DND-41 (cell line): ENCODE measurements around the gene CMSS1.

Experiments
- ATAC-seq: fragments of 200-7000 bp; cut with Tn5 transposase; 3 replicates; pipeline ENCODE4 v1.9.1; 2021; ENCODE audit warnings: low read depth; ENCODE audit not compliant: insufficient read depth
- DNase-seq: peaks from one replicate; pipeline ENCODE4 v3.0.0-alpha.2; 2020
- H2AFZ ChIP-seq: 2 replicates; pipeline ENCODE4 v1.6.0; 2012; ENCODE audit warnings: low read depth, low read length
- H3K27ac ChIP-seq: 2 replicates; pipeline ENCODE4 v1.5.1; 2012; ENCODE audit warnings: low read length, inconsistent platforms
- H3K27me3 ChIP-seq: fragments of 200-600 bp; sonication (generic); 2 replicates; pipeline ENCODE4 v1.6.0; 2012; ENCODE audit warnings: low read length, mild to moderate bottlenecking, inconsistent platforms; ENCODE audit not compliant: insufficient read depth, poor library complexity
- H3K36me3 ChIP-seq: 2 replicates; pipeline ENCODE4 v1.5.1; 2012; ENCODE audit warnings: low read length, inconsistent platforms; ENCODE audit not compliant: insufficient read depth
- H3K4me1 ChIP-seq: 2 replicates; pipeline ENCODE4 v1.5.1; 2012; ENCODE audit warnings: mild to moderate bottlenecking, low read length; ENCODE audit not compliant: insufficient read depth
- H3K4me2 ChIP-seq: 2 replicates; pipeline ENCODE4 v1.6.0; 2012; ENCODE audit warnings: mild to moderate bottlenecking, moderate library complexity, low read length, inconsistent platforms; ENCODE audit not compliant: insufficient read depth
- H3K4me3 ChIP-seq, 2 experiments: fragments of 200-600 bp in 1 of 2; shearing (Covaris generic) in 1 of 2; 2 replicates each; pipeline ENCODE4 v1.5.1; 2012 to 2016; ENCODE audit warnings: inconsistent platforms in 2 of 2, low read length in 2 of 2, mild to moderate bottlenecking in 2 of 2, low read depth in 1 of 2, moderate library complexity in 1 of 2
- H3K79me2 ChIP-seq: 2 replicates; pipeline ENCODE4 v1.6.0; 2012; ENCODE audit warnings: low read length, inconsistent platforms; ENCODE audit not compliant: insufficient read depth
- H3K9ac ChIP-seq: 2 replicates; pipeline ENCODE4 v1.6.0; 2012; ENCODE audit warnings: low read depth, mild to moderate bottlenecking, inconsistent platforms, low read length, moderate library complexity
- H3K9me3 ChIP-seq: 2 replicates; pipeline ENCODE4 v1.5.1; 2012; ENCODE audit warnings: low read length, moderate library complexity, mild to moderate bottlenecking, inconsistent platforms; ENCODE audit not compliant: insufficient read depth, severe bottlenecking
- H4K20me1 ChIP-seq: 2 replicates; pipeline ENCODE4 v1.6.0; 2012; ENCODE audit warnings: low read length; ENCODE audit not compliant: insufficient read depth
- CTCF ChIP-seq: IDR thresholded peaks from 2 replicates; pipeline ENCODE4 v1.5.1; 2012; ENCODE audit warnings: borderline replicate concordance, low read length, moderate library complexity, mild to moderate bottlenecking; ENCODE audit not compliant: poor library complexity, severe bottlenecking; ENCODE audit errors: extremely low read depth
- EZH2 ChIP-seq: IDR thresholded peaks from 3 replicates; pipeline ENCODE4 v1.6.1; 2012; ENCODE audit warnings: borderline replicate concordance, low read depth, mild to moderate bottlenecking, moderate library complexity, low read length, inconsistent platforms; ENCODE audit not compliant: severe bottlenecking

The CMSS1 gene

DNA sequence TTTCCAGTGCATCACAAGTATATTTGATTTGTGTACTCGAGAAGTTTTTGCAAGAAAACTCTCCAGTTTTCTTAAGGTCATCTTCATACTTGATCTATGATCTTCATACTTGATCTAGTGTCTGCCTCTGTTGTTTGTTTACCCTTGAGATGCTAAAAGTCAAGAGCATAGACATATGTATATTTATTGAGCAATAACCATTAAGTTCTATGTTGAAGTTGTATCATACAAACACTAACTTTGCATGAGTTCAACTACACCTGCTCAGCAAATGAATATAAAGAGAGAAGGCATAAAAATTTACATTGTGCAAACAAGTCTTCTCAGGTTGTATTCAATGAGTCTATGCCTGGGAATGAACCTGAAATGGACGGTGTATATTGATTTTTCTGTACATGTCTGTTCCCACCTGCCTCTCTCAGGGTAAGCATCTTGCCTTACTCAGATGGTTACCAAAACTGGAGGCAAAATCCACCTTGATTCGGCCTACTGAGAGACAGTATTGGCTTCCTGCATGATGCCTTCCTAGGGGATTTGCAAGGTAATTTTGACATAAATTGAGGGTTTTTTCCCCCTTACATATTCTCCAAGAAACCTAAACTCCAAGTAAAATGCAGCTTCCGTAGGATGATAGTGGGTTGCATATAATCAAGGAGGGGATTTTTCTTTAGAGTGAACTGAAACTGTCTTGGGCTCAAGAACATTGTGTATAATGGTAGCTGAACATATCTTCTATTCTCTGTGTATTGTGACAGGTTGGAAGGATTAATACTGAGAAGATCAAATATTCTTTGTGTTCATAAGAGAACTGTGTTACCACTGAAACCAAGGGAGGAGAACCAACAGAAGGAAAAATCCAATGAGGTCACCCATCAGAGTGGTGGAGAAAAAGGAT lies 186.2 kb downstream of the CMSS1 start:
- ATAC-seq: no peak
- no peak overlapping the region for H3K4me3 ChIP-seq

DNA sequence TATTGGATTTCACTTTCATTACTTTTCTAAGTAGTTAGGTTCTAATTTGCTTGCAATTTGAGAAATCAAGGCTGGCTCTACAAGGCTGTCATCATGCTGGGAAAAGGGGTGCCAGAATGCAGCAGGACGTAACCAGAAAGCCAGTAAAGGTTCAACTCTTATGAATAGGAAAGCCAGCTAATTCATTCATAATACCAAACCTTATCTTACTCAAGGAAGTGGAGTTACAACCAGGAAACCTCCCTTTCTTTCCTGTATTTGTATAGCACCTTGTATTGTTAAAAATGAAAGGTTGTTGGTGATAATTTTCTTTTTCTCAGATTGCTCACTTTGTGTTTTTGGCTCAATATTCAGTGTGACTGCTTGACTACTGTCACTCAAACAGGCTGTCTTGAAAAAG lies 187.3 kb downstream of the CMSS1 start:
- H2AFZ ChIP-seq: no peak overlapping the region
- no peak for DNase-seq
- no peak overlapping the region for H3K9ac ChIP-seq
- no peak overlapping the region for H3K27ac ChIP-seq
- no peak for ATAC-seq
- no peaks in the 10 kb centered on the region for H3K36me3 ChIP-seq
- no peaks in the 10 kb centered on the region for H3K4me1 ChIP-seq
- H3K4me3 ChIP-seq: no peak overlapping the region
- no peaks in the 10 kb centered on the region for H3K9me3 ChIP-seq
- no peaks in the 10 kb centered on the region for H3K27me3 ChIP-seq
- H3K79me2 ChIP-seq: no peaks in the 10 kb centered on the region
- H4K20me1 ChIP-seq: no peaks in the 10 kb centered on the region
- H3K4me2 ChIP-seq: no peak overlapping the region
- no peak for TF ChIP-seq CTCF
- TF ChIP-seq EZH2: no peak

More for the DNA sequence above, 186.2 kb downstream of the CMSS1 start:
- no peak for DNase-seq
- Histone ChIP-seq H3K79me2 (no peaks in the 10 kb centered on the region), H3K36me3 (no peaks in the 10 kb centered on the region), H4K20me1 (no peaks in the 10 kb centered on the region), H3K27ac (no peak overlapping the region), H3K27me3 (no peaks in the 10 kb centered on the region), H3K4me2 (no peak overlapping the region), H3K9me3 (no peaks in the 10 kb centered on the region), H2AFZ (no peak overlapping the region), H3K4me1 (no peaks in the 10 kb centered on the region), H3K9ac (no peak overlapping the region)
- TF ChIP-seq EZH2: no peak
- TF ChIP-seq CTCF: no peak

DNA sequence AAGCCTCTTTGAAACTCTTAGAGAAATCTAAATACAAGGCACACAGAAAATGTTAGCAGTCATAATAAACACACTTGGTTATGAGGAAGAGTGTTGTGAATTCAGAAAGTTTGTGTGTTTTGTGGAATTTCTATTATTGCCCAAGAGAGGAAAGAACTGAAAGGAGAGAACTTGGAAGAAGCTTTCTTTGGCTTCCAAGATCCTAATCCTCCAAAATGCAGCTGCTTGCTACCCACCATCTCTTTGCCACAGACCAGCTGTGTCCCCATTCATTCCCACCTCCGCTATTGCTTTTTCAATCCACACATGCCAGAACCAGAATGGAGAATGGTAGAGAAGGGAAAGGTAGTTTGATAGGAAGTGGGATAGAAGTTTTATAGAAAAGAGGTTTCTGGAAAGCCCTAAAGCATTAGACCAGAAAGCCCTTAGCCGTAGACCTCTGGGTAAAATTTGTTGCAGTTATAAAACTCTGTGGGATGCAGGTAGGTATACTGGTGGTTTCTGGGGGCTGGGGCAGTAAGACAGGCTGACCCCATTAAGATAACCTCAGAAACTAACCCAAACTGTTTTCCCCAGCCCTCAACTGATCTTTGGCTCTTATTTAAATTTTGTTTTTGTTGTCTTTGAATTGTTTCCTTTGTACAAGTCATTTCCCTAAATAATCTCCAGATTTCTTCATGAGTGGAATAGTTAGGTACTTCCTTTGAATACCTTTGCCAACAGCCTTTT lies 188.2 kb downstream of the CMSS1 start:
- TF ChIP-seq EZH2 (no peak), CTCF (no peak)
- ATAC-seq (no peak), DNase-seq (no peak)
- Histone ChIP-seq H3K4me3 (no peak overlapping the region), H3K79me2 (no peaks in the 10 kb centered on the region), H3K27me3 (no peaks in the 10 kb centered on the region), H3K27ac (no peak overlapping the region), H3K9ac (no peak overlapping the region), H3K4me1 (no peaks in the 10 kb centered on the region), H4K20me1 (no peaks in the 10 kb centered on the region), H3K4me2 (no peak overlapping the region), H2AFZ (no peak overlapping the region), H3K36me3 (no peaks in the 10 kb centered on the region), H3K9me3 (no peaks in the 10 kb centered on the region)
